Measurements from ENCODE around the gene GET4.

GRCh38 chr7:830069-830468 is 46.3 kb upstream of the GET4 start:
- TF ChIP-seq POLR2A (IDR thresholded peaks at IDR 0.05) (no peak), CTCF (IDR thresholded peaks at IDR 0.05) (no peak)
